Muscle of back (tissue), 11 donors: Measurements from ENCODE around the gene SAG. TPM values are rescaled to one million over a fixed set of nuclear protein-coding genes. Genes with fewer than 3 reads are reported as not detected.
"Not testable (repeated sequence)": the region's sequence is repeated elsewhere in the genome, so short reads cannot be mapped to it uniquely, and the experiment has no call there.

Experiments used
- DNase-seq, 3 donors: peaks; one replicate each; pipeline versions ENCODE4 v3.0.0 to v3.0.0-alpha.2; 2013
- polyA plus RNA-seq, 10 donors: library from polyadenylated mRNA; unstranded; fragments of 120-200 nt; gene quantifications; one replicate each; pipeline ENCODE4 v1.2.1, GENCODE V29; 2013; ENCODE audit not compliant: insufficient read length in 10 of 10

SAG gene
- polyA plus RNA-seq, 10 donors: 0.04 to 0.20 (median 0.13) TPM

- DNase-seq: peak in 2 of 3 donors; percentile 48 to 60
Measured at GRCh38 chr2:233331536-233331935, 23.9 kb downstream of the SAG start.

DNA sequence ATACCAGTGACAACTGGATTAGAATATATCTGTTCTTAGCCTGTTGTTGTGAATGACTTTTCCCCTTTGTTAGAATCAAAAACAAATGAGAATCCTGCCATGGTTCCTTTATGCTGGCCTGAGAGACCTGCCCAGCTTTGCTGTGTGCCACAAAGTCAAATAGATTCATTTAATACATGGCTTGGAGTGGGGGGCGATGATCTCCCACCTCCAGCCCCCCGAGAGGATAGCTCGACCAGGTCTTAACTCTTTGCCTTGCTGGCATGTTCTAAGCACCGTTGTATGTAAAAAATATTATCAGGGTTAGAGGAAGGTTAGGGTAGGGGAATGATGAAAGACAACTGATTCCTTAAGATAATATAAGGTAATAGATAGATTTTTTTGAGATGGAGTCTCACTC lies 24.5 kb downstream of the SAG start:
- no peak for DNase-seq

- DNase-seq: no peak
Measured at GRCh38 chr2:233334915-233335314, 27.3 kb downstream of the SAG start.

GRCh38 chr2:233336091-233336490 lies 28.5 kb downstream of the SAG start:
- DNase-seq: not testable (repeated sequence)

GRCh38 chr2:233336541-233336940 lies 28.9 kb downstream of the SAG start:
- DNase-seq: no peak

GRCh38 chr2:233338046-233338445 lies 30.4 kb downstream of the SAG start:
- DNase-seq: no peak

DNA sequence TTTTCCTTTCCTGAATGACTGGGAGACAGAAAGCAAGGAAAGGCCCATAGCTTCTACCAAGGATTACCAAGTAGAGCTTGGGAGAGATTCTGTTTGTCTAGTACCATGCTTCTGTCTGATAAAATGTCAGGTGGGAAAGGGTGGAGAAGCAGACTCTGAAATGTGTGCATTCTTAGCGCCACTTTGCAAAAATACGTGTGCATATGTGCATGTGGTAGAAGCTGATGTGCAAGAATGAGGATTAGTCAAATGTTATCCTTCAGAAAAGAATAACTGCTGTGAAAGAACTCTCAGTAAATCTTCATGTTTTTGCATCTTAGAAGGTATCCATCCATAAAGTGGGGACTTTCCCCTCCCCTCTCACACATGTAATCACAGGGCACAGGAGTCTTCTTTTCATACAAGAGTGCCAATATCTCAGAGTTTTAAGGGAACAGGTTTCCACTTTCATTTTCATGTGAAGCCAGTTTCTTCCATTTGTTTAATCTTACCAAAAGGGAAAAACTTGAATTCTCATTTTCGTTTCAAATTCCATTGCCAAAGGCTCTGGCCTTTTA lies 31.3 kb downstream of the SAG start:
- DNase-seq: no peak

- no peak for DNase-seq
Measured at GRCh38 chr2:233339427-233339826, 31.8 kb downstream of the SAG start.

DNA sequence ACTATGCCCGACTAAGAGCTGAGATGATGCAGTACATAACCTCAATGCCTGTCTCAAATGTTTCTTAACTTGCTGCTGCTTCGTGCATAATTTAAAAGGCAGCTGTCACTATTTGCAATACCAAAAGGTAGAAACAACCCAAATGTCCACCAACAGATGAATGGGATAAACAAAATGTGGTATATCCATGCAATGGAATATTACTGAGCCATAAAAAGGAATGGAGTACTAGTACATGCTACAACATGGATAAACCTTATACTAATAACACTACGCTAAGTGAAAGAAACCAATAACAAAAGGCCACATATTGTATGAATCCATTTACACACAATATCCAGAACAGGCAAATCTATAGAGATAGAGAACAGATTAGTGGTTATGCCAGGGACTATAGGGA lies 33.7 kb downstream of the SAG start:
- DNase-seq: no peak

DNA sequence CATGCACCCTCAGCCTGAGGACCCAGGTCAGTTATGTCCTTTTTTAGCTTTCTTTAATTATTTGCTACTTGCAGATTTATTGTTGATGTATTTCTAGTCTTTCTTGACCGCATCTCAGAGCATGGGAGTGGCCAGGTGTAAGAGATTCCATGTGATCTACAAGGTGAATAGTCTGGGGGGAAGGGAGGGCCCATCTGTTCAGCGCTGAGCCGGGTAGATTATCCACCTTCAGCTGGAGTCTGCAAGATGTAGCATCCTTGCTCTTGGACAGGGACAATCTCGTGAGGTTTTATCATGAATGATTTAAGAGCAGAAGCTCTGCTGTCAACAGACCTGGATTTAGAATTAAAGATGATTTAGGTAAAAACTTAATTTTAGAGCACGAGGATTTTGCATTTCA lies 34.7 kb downstream of the SAG start:
- DNase-seq: no peak

- no peak for DNase-seq
Measured at GRCh38 chr2:233343171-233343705, 35.6 kb downstream of the SAG start.

DNA sequence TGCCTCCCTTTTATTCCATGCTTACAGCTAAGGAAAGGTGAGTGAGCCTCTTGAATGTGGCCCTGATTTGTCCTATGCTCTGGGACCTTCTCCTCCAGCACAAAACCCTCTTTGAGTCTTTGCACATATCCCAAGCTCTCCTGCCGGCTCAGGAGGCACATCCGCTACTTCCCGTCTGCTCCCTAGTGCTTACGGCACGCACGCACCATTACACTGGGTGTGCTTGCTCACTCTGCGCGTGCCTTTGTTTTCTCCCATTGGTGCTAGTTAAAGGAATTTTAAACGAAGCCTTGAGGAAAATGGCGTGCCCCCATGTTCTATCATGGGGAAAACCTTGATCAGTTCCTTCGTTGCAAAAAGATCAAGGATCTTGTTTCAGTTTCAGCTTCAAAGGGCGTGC lies 38.8 kb downstream of the SAG start:
- DNase-seq: no peak

DNA sequence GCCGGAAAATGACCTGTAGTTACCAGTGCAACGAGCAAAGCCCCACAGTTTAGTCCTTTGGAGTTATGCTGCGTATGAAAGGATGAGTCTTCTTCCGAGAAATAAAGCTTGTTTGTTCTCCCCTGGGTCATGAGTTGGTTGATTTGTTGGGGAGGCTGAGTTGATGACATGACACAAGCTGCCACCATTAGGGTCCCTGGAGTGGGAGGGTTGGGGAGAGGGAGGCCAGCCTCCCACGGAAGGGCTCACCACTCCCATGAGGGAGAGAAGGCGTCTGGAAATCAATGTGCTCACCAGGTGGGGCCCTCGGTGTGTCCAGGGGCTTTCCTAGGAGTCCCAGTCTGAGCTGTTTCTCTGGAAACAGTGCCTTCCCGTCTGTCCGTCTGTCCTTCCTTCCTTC lies 39.3 kb downstream of the SAG start:
- no peak for DNase-seq

DNA sequence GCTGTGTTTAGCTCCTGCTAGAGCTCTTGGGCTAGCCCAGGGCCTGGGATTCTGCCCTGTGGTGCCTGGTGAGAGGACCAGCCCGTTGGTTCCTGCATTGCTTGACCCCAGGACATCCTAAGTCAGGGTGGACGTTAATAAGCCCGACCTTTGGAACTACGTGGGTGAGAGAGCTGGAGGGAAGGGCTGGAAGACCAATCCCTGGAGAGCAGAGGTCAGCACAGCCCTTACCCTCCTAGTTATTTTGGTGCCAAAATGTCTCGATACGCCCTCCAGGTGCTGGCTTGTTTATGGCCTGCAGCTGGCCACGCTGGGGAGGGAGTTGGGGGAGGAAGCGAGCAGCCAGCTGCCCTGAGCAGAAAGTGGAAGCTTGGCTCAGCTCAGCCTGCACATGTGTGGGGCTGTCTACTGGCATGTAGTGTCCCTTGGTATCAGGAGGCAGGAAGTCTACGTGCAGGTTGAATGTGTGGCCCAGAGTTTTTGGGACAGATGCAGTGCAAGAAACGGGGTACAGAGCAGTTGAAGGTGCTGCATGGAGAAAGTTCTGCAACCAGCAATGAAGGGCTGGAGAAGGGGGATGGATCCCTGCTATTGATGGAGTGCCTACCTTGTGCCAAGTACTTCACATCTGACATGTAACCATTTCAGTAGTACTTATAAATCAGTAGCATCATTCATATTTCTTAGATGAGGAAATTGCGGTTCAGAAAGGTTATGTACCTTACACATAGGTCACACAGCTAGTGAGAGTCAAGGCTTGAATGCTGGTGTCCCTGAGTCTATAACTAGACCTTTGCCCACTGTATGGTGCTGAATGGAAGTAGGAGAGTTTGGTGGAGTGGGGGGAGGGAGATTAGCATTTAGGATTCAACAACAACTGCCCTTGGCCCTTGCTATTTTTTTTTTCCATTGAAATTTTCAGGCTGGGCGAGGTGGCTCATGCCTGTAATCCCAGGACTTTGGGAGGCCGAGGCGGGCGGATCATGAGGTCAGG lies 41.7 kb downstream of the SAG start:
- DNase-seq: peak; percentile 57 to 85 (median 70)

GRCh38 chr2:233350708-233351107 lies 43.1 kb downstream of the SAG start:
- DNase-seq: peak in 1 of 3 donors; percentile 69

GRCh38 chr2:233351423-233351822 lies 43.8 kb downstream of the SAG start:
- DNase-seq: no peak

- DNase-seq: no peak
Measured at GRCh38 chr2:233352141-233352842, 44.7 kb downstream of the SAG start.

DNA sequence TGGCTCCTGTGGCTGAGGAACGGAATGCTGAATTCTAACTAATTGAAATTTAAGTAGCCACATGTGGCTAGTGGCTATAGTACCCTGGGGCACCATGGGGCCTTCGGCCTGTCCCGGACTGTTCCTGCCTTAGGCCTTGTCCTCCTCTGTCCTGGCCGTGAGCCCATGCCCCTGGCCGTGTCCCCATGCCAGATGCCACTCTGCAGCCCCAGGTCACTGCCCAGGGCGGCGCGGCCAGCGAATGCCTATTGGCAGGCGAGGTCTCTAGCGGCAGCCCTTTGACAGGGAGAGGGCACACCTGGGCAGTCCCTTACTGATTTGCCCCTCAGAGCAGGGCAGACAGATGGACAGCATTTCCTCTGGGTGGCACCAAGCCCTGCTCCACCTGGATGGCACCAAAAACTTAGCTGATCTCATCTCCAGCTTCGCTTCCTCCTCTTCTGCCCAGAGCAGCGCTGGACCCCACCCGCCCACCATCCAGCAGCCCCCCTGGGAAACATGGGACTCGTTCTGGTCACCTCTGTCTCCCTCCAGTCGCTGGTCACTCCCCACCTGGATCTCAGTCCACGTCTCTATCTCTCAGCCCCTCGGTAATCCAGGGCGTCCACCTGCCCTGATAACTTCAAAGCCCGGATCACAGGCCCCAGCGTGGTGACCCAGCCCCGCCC lies 45.6 kb downstream of the SAG start:
- no peak for DNase-seq

DNA sequence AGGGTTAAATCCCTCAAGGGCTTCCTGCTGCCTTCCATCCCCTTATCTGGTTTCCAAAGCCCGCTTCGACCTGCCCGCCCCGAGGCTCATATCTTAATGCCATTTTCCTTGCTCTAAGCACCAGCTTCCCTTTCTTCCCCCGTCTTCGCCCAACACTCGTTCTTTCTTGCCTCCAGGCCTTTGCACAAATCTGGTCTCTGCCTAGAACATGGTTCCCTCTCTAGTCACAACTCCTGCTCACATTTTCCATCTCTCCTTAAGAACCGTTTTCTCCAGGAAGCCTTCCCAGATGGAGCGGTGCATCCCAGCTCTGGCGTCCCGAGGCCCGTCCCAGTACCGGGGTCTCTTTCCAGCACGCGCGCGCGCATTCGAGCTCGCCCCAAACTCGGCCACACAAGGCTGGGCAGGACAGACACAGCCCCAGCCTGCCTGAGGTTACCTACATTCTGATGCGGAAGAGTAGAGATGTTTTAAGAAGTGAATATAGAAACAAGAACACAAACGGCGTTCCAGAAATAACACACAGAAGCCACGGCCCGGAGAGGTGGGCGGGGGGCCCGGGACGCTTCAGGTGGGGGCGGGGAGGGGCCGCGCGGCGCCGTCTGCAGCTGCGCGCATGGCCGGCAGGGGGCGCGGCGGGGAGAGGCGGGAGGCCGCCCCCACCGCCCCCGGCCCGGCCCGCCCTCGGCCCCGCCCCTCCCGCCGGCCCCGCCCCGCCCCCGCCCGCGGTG lies 46.3 kb downstream of the SAG start, which contains the start of gene DGKD:
Gene DGKD, plus strand, starts transcription at position 726 of the 731 bp plus-strand sequence. CDS start 25 bp downstream, outside the sequence.
- peak; percentile 57 to 87 (median 74) for DNase-seq

- DNase-seq: no peak
Measured at GRCh38 chr2:233354500-233354924, 46.9 kb downstream of the SAG start.
